Left ventricle myocardium inferior (tissue), 1 donor: Measurements from ENCODE around the gene NCAPG2. TPM values are rescaled to one million over a fixed set of nuclear protein-coding genes. Genes with fewer than 3 reads are reported as not detected.

Experiments used
- DNase-seq: peaks from one replicate; pipeline ENCODE4 v3.0.0-alpha.2; 2020
- H3K27ac ChIP-seq: fragments of 200-600 bp; replicated peaks from 2 replicates; pipeline ENCODE4 v1.8.0; 2021
- H3K27me3 ChIP-seq: fragments of 200-600 bp; 2 replicates; pipeline ENCODE4 v1.8.0; 2021; ENCODE audit warnings: low read depth
- H3K36me3 ChIP-seq: fragments of 200-600 bp; 2 replicates; pipeline ENCODE4 v1.8.0; 2021
- H3K4me1 ChIP-seq: fragments of 200-600 bp; 2 replicates; pipeline ENCODE4 v1.8.0; 2021
- H3K4me3 ChIP-seq: fragments of 200-600 bp; 2 replicates; pipeline ENCODE4 v1.8.0; 2021; ENCODE audit warnings: mild to moderate bottlenecking, moderate library complexity
- H3K9me3 ChIP-seq: fragments of 200-600 bp; replicated peaks from 2 replicates; pipeline ENCODE4 v1.8.0; 2021
- CTCF ChIP-seq: fragments of 200-600 bp; IDR thresholded peaks from 2 replicates; pipeline ENCODE4 v1.8.0; 2021; ENCODE audit warnings: antibody characterized with exemption, mild to moderate bottlenecking, borderline replicate concordance
- intact Hi-C: fragments of 100-400 bp; cut with micrococcal nuclease; formaldehyde crosslinking; loops from one replicate; pipeline ENCODE4 v1.11.0; 2022
- total RNA-seq: library from RNA; stranded (reverse); fragmentation: NEBNext Ultra II Directional; extraction: Animal tissue kit (Norgen Biotek cat#: 25700); gene quantifications from one replicate; pipeline ENCODE4 v1.2.1, GENCODE V29; 2021
- donor health status: DM: no; HTN: yes; CAD: no; lungs with severe emphysema.

NCAPG2 gene
- total RNA-seq, 1 donor from 2014 or later: 3.7 TPM

DNA sequence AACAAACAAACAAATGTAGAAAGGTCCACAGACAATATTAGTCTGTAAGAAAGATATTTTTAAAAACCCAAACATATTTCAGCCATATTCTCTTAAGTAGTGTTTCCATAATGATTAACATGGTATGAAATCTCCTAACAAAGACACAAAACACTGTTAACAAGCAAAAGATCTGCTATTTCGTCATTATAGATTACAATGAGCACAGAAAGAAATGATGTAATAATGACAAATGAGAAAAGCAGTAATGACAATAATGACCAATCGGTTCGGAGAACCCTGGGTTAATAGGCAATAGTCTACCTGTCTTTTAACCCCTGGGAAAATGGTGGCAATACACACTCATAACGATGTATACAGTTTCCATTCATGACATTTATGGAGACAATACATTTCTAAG, 39.5 kb upstream of the NCAPG2 start:
- TF ChIP-seq CTCF: no peak
- Histone ChIP-seq H3K4me1 (no peaks in the 10 kb centered on the region), H3K27me3 (no peaks in the 10 kb centered on the region), H3K9me3 (no peaks in the 10 kb centered on the region), H3K36me3 (peaks cover 81% of the 10 kb centered on the region), H3K4me3 (no peak overlapping the region), H3K27ac (no peak overlapping the region)
- intact Hi-C loops: no loop called here
- DNase-seq: no peak

DNA sequence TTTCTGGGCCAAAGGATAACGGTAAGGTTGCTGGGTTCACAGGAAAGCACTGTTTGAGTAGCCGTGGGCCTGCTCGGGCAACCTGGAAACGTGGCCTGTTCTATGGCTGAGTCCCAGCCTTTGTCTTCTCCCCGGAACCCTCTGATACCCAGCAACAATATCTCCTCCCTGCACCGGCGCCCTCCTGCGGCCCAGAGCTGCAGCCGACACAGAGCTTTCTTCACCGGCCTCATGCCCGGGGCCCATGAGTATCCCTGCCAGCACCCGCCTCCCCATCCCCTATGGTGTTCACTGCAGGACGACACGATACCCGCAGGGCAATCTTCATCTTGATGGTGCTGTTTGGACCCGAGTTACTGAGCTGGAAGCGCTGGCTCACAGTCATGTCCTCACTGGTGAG, 38.6 kb upstream of the NCAPG2 start:
- Histone ChIP-seq H3K36me3 (peaks cover 81% of the 10 kb centered on the region), H3K27ac (no peak overlapping the region), H3K9me3 (no peaks in the 10 kb centered on the region), H3K27me3 (no peaks in the 10 kb centered on the region), H3K4me3 (no peak overlapping the region), H3K4me1 (no peaks in the 10 kb centered on the region)
- intact Hi-C loops: no loop called here
- no peak for DNase-seq
- TF ChIP-seq CTCF: no peak

GRCh38 chr7:158742065-158742821, 37.6 kb upstream of the NCAPG2 start:
- Histone ChIP-seq H3K9me3 (no peaks in the 10 kb centered on the region), H3K4me1 (no peaks in the 10 kb centered on the region), H3K36me3 (peaks cover 80% of the 10 kb centered on the region), H3K27me3 (no peaks in the 10 kb centered on the region), H3K27ac (no peak overlapping the region), H3K4me3 (no peak overlapping the region)
- TF ChIP-seq CTCF: no peak
- intact Hi-C loops: no loop called here
- DNase-seq: no peak

- no peak for TF ChIP-seq CTCF
- Histone ChIP-seq H3K4me3 (no peak overlapping the region), H3K9me3 (no peaks in the 10 kb centered on the region), H3K27me3 (no peaks in the 10 kb centered on the region), H3K36me3 (peaks cover 81% of the 10 kb centered on the region), H3K27ac (no peak overlapping the region), H3K4me1 (no peaks in the 10 kb centered on the region)
- intact Hi-C loops: no loop called here
- DNase-seq: no peak
Measured at GRCh38 chr7:158741294-158741666, 36.7 kb upstream of the NCAPG2 start.

- no peaks in the 10 kb centered on the region for H3K4me1 ChIP-seq
- H3K4me3 ChIP-seq: no peak overlapping the region
- no peaks in the 10 kb centered on the region for H3K27me3 ChIP-seq
- TF ChIP-seq CTCF: no peak
- no peak for DNase-seq
- no peak overlapping the region for H3K27ac ChIP-seq
- H3K9me3 ChIP-seq: no peaks in the 10 kb centered on the region
- peaks cover 86% of the 10 kb centered on the region for H3K36me3 ChIP-seq
- intact Hi-C loops: no loop called here
Measured at GRCh38 chr7:158740657-158741293, 36.2 kb upstream of the NCAPG2 start.
